ENCODE data around the gene CTNNBIP1. TPM values are rescaled to one million over a fixed set of nuclear protein-coding genes. Genes with fewer than 3 reads are reported as not detected.

The CTNNBIP1 gene
- total RNA-seq, 1 donor from 2014 or later, result 106 TPM

GRCh38 chr1:9887070-9887469, 23.0 kb downstream of the CTNNBIP1 start:
- TF ChIP-seq CTCF (IDR thresholded peaks at IDR 0.05; ENCODE audit: unreplicated experiment), result no peak
- no peaks in the 10 kb centered on the region for H3K9me3 Mint-ChIP-seq (ENCODE audit: unreplicated experiment)
- no peak for DNase-seq (ENCODE audit: low spot score)
- H3K27me3 Mint-ChIP-seq (ENCODE audit: unreplicated experiment), result peaks cover 16% of the 10 kb centered on the region
- no peak overlapping the region for H3K4me3 Mint-ChIP-seq (ENCODE audit: unreplicated experiment)
- peaks cover 29% of the 10 kb centered on the region for H3K36me3 Mint-ChIP-seq (ENCODE audit: low read depth, unreplicated experiment)
- peaks cover 50% of the 10 kb centered on the region for H3K4me1 Mint-ChIP-seq (ENCODE audit: unreplicated experiment)
- no peak overlapping the region for H3K27ac Mint-ChIP-seq (ENCODE audit: unreplicated experiment)

- no peak for DNase-seq (ENCODE audit: low spot score)
- H3K27ac Mint-ChIP-seq (ENCODE audit: unreplicated experiment), result no peak overlapping the region
- peaks cover 53% of the 10 kb centered on the region for H3K4me1 Mint-ChIP-seq (ENCODE audit: unreplicated experiment)
- peaks cover 17% of the 10 kb centered on the region for H3K27me3 Mint-ChIP-seq (ENCODE audit: unreplicated experiment)
- no peak overlapping the region for H3K4me3 Mint-ChIP-seq (ENCODE audit: unreplicated experiment)
- no peaks in the 10 kb centered on the region for H3K9me3 Mint-ChIP-seq (ENCODE audit: unreplicated experiment)
- no peak for TF ChIP-seq CTCF (IDR thresholded peaks at IDR 0.05; ENCODE audit: unreplicated experiment)
- H3K36me3 Mint-ChIP-seq (ENCODE audit: low read depth, unreplicated experiment), result peaks cover 35% of the 10 kb centered on the region
These were observed 23.9 kb downstream of the CTNNBIP1 start for GRCh38 chr1:9886092-9886742.

DNA sequence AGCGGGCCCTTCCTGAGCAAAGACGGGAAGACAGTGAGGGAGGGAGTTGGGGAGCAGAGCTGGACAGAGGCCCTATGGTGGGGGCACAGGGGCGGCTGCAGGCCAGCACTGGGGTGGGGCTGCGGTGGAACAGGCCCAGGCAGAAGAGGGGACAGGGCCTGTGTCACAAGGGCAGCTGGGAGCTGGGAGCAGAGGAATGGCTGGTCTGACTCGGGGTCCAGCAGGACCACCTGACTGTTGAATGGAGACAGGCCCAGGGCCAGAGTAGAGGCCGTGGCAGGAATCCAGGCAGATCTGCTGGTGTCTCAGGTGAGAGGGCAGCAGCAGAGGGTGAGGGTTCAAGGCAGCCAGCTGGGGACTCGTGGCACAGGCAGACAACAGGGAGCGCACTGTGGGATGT, 25.3 kb downstream of the CTNNBIP1 start:
- peaks cover 39% of the 10 kb centered on the region for H3K4me1 Mint-ChIP-seq (ENCODE audit: unreplicated experiment)
- DNase-seq (ENCODE audit: low spot score), result no peak
- no peaks in the 10 kb centered on the region for H3K9me3 Mint-ChIP-seq (ENCODE audit: unreplicated experiment)
- TF ChIP-seq CTCF (IDR thresholded peaks at IDR 0.05; ENCODE audit: unreplicated experiment), result no peak
- H3K36me3 Mint-ChIP-seq (ENCODE audit: low read depth, unreplicated experiment), result peaks cover 35% of the 10 kb centered on the region
- H3K27ac Mint-ChIP-seq (ENCODE audit: unreplicated experiment), result peak overlapping the region; percentile 13
- peak overlapping the region; percentile 27 for H3K4me3 Mint-ChIP-seq (ENCODE audit: unreplicated experiment)
- H3K27me3 Mint-ChIP-seq (ENCODE audit: unreplicated experiment), result peaks cover 16% of the 10 kb centered on the region

- Mint-ChIP-seq H3K4me1 (ENCODE audit: unreplicated experiment) (peaks cover 29% of the 10 kb centered on the region), H3K36me3 (ENCODE audit: low read depth, unreplicated experiment) (peaks cover 30% of the 10 kb centered on the region), H3K27ac (ENCODE audit: unreplicated experiment) (no peak overlapping the region), H3K27me3 (ENCODE audit: unreplicated experiment) (peaks cover 18% of the 10 kb centered on the region), H3K4me3 (ENCODE audit: unreplicated experiment) (peak overlapping the region; percentile 27), H3K9me3 (ENCODE audit: unreplicated experiment) (no peaks in the 10 kb centered on the region)
- no peak for TF ChIP-seq CTCF (IDR thresholded peaks at IDR 0.05; ENCODE audit: unreplicated experiment)
- DNase-seq (ENCODE audit: low spot score), result no peak
These were observed 26.3 kb downstream of the CTNNBIP1 start for GRCh38 chr1:9883585-9884449.

DNA sequence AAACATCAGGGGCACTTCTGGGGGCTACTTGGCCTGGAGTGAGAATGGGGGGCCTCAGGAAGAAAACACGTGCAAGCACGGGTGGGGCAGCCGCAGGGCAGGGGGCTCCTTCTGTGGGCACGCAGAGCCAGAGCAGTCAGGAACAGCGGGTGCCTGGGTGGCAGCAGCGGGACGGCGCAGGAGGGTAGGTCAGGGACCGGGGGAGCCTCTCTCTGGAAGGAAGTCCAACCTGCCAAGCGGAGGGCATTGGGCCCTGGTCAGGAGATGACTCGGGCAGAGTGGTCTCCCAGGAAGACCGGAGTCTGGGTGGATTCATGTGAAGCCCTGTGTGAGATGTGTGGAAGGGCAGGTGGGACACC, 27.1 kb downstream of the CTNNBIP1 start:
- Mint-ChIP-seq H3K36me3 (ENCODE audit: low read depth, unreplicated experiment) (peaks cover 30% of the 10 kb centered on the region), H3K4me3 (ENCODE audit: unreplicated experiment) (no peak overlapping the region), H3K27me3 (ENCODE audit: unreplicated experiment) (peaks cover 18% of the 10 kb centered on the region), H3K4me1 (ENCODE audit: unreplicated experiment) (peaks cover 26% of the 10 kb centered on the region), H3K27ac (ENCODE audit: unreplicated experiment) (no peak overlapping the region), H3K9me3 (ENCODE audit: unreplicated experiment) (no peaks in the 10 kb centered on the region)
- no peak for DNase-seq (ENCODE audit: low spot score)
- TF ChIP-seq CTCF (IDR thresholded peaks at IDR 0.05; ENCODE audit: unreplicated experiment), result no peak
